ENCODE measurements around the gene ICOS. TPM values are rescaled to one million over a fixed set of nuclear protein-coding genes. Genes with fewer than 3 reads are reported as not detected.

The ICOS gene
- total and polyA plus RNA-seq, 9 of the 15 experiments (the other 6 are each of a cell fraction or from before 2014, with no cell fraction given) = not detected

DNA sequence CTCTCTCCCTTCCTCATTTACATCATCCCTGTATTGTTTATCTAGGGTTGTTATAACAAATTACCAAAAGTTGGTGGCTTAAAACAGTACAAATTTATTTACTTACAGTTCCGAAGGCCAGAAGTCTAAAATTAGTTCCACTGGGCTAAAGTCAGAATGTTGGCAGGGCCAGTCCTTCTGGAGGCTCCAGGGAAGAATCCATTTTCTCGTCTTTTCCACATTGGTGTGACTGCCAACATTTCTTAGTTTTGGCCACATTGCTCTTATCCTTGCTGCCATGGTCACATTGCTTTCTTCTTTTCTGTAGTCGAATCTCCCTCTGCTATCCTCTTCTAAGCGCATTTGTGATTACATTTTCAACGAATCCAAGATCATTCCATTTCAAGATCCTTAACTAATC is 34.7 kb downstream of the ICOS start (continued):
- TF ChIP-seq CBX3 (IDR thresholded peaks at IDR 0.05; ENCODE audit: borderline replicate concordance in 1 of 2, low read length in 2 of 2) (no peak), SNIP1 (IDR thresholded peaks at IDR 0.05; ENCODE audit: low read depth) (no peak), MYNN (IDR thresholded peaks at IDR 0.05) (no peak), MYNN (CRISPR knock-in tag; IDR thresholded peaks at IDR 0.05) (no peak), ZKSCAN8 (CRISPR knock-in tag; IDR thresholded peaks at IDR 0.05) (no peak)
- TF ChIP-seq, protein P1, sequence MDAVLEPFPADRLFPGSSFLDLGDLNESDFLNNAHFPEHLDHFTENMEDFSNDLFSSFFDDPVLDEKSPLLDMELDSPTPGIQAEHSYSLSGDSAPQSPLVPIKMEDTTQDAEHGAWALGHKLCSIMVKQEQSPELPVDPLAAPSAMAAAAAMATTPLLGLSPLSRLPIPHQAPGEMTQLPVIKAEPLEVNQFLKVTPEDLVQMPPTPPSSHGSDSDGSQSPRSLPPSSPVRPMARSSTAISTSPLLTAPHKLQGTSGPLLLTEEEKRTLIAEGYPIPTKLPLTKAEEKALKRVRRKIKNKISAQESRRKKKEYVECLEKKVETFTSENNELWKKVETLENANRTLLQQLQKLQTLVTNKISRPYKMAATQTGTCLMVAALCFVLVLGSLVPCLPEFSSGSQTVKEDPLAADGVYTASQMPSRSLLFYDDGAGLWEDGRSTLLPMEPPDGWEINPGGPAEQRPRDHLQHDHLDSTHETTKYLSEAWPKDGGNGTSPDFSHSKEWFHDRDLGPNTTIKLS (IDR thresholded peaks at IDR 0.05; ENCODE audit: borderline replicate concordance, low read depth) = no peak
- TF ChIP-seq, protein P2, sequence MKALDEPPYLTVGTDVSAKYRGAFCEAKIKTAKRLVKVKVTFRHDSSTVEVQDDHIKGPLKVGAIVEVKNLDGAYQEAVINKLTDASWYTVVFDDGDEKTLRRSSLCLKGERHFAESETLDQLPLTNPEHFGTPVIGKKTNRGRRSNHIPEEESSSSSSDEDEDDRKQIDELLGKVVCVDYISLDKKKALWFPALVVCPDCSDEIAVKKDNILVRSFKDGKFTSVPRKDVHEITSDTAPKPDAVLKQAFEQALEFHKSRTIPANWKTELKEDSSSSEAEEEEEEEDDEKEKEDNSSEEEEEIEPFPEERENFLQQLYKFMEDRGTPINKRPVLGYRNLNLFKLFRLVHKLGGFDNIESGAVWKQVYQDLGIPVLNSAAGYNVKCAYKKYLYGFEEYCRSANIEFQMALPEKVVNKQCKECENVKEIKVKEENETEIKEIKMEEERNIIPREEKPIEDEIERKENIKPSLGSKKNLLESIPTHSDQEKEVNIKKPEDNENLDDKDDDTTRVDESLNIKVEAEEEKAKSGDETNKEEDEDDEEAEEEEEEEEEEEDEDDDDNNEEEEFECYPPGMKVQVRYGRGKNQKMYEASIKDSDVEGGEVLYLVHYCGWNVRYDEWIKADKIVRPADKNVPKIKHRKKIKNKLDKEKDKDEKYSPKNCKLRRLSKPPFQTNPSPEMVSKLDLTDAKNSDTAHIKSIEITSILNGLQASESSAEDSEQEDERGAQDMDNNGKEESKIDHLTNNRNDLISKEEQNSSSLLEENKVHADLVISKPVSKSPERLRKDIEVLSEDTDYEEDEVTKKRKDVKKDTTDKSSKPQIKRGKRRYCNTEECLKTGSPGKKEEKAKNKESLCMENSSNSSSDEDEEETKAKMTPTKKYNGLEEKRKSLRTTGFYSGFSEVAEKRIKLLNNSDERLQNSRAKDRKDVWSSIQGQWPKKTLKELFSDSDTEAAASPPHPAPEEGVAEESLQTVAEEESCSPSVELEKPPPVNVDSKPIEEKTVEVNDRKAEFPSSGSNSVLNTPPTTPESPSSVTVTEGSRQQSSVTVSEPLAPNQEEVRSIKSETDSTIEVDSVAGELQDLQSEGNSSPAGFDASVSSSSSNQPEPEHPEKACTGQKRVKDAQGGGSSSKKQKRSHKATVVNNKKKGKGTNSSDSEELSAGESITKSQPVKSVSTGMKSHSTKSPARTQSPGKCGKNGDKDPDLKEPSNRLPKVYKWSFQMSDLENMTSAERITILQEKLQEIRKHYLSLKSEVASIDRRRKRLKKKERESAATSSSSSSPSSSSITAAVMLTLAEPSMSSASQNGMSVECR (CRISPR knock-in tag; IDR thresholded peaks at IDR 0.05) = no peak

Measured in K562 (cell line).